NCI-H146 (cell line): ENCODE data around the gene GBF1.

Experiments used
- DNase-seq: peaks from one replicate; lab custom pipeline; 2025; lab: John Stamatoyannopoulos, UW

Gene GBF1

DNA sequence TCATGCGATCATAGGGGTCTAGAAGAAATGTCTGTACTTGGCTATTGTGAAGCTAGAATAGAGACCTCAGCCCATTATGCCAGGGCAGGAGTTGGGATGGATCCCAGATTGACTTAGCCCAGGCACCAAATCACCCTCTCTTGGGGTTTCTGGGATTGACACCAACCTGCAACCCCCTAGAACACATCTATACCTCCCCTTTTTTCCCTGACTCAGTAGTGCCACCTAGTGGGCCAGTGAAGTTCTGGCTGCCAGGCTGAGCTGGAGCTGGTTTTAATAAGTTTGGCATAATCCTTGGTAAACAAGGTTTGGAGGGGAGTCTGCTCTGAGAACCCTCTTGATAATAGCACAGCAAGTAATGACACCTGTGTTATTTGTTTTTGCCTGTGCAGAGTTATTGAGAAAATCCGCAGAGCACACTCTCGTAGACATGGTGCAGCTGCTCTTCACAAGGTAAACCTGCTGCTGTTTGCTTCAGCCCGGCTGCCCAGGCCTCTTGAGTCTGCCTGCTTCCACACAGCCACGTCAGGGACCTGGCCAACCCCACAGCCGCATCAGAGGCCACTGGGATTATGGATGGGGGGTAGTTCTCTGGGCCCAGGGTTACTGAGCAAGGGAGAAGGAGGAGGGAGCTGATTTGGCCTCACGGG is 106.9 kb downstream of the GBF1 start:
- peak; percentile 78 for DNase-seq

DNA sequence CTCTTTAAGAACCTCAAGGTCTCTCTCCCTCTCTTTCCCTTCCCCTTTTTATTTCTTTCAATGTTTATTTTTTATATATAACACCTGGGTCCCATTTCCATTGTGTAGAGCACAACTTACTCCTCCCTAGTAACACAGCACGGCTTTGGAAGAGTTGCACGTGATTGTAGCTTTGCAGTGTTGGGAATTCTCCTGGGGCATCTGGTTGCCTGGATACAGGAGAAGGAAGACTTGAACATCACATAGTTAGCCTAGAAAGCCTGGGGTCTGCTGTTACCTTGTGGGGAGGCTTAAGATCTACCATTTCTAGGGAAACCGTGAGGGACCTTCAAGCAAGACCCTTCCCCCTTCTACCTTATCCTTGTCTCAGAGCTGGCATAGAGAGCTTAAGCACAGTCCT is 109.1 kb downstream of the GBF1 start:
- DNase-seq = no peak

DNA sequence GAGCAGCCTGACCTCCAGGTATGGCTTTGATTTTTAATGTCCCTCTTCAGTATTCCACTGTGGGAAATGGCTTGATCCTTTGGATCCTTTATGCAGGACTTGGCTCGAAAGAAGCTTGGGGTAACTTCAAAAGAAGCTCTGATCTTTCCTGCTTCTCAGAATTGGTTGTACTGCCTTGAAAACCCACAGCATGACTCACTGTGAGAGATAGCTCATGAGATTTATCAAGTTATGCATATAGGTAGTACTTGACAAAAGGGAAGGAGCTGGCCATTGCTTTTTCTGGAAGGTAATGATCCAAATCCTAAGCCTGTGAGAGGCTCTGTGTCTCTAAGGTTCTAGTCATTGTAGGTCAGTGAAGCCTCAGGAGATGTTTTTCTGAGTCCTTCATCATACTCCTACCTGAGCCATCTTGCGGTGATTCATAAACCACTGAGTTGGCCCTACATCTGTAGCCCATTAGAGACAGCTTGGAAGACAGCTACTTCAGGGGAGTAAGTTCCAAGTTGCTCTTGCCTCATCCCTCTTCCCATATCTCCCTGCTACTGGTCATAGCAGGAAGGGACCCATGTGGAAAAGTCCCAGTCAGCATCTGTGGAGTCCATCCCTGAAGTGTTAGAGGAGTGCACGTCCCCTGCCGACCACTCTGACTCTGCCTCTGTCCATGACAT is 113.5 kb downstream of the GBF1 start:
- no peak for DNase-seq

DNA sequence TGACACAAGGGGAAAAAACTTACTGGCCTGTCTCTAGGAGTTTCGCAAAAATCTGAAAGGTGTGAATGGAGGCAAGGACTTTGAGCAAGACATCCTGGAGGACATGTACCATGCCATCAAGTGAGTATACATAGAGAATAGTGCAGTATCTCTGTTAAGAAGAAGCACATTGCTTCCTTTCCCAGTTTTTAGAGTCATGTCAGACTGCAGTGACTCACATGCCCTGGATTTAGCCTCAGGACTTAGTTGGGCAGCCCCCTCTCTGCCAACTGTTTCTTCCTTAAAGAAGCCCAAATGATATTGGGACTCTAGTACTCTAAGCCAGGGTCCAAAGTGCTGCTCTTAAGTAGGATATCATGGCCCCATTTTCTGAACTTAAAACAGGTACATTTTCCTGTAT is 122.1 kb downstream of the GBF1 start:
- no peak for DNase-seq

DNA sequence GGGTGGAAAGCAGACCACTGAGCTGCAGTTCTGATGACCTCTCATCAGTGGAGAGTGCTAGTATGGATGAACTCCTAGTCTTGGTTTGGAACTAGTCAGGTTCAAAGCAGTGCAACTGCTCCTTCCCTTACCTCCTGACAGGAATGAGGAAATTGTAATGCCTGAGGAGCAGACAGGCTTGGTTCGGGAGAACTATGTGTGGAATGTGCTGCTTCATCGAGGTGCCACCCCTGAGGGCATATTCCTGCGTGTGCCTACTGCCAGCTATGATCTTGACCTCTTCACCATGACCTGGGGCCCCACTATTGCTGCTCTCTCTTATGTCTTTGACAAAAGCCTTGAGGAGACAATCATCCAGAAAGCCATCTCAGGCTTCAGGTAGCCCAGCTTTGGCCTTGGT is 122.7 kb downstream of the GBF1 start:
- no peak for DNase-seq

DNA sequence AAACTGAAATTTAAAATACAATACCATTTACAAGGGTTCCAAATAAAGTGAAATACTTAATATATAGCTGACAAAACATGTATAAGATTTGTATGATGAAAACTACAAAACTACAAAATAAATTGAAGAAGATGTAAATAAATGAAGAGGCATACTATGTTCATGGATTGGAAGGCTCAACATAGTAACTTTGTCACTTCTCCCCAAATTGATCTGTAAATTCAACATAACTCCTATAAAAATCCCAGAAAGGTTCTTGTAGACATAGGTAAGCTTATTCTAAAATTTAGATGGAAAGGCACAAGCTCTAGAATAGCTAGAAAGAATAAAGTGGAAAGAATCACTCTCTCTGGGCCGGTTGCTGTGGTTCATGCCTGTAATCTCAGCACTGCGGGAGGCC is 126.0 kb downstream of the GBF1 start:
- no peak for DNase-seq

DNA sequence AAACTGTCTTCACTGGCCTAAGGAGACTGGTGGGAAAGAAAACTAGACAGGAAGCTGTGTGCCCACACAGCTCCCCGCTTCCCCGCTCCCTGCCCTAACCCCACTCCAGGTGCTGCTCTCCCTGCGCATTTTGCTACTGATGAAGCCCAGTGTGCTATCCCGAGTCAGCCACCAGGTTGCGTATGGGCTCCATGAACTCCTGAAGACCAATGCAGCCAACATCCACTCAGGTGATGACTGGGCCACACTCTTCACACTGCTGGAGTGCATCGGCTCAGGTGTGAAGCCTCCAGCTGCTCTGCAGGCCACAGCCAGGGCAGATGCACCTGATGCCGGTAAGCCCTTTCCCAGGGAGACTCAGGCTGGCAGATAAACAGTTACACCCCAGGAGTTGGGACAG is 129.9 kb downstream of the GBF1 start:
- no peak for DNase-seq

DNA sequence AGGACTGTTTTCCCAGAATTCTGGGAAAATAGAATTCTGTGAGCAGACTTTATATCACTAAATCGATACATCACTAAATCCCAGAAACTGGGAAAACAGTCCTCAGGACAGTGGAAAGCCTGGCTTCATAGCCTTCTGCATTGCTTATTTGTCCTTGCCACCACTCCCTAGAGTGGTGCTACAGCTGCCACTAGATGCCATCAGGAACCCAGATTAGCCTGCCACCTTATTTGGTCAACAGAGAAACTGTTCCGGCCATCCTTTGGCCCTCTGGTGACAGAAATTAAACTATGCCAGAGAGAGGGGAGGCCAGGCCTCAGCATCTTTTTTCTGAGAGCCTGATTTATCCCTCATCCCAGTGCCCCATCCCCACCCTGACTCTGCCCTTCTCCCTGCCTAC is 130.5 kb downstream of the GBF1 start:
- DNase-seq = no peak

DNA sequence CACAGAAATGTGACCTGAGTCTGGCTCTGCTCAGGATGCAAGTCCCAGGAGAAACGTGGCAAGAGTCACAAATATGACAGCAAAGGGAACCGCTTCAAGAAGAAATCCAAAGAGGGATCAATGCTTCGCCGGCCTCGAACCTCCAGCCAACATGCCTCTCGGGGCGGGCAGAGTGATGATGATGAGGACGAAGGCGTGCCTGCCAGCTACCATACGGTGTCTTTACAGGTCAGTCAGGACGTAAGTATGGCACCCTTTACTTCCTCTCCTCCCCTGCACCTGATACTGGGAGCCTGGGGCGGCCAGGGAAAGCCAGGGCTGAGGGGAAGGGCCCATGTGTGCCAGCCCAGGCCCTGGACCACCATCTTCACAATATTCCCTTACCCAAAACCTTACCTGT is 131.6 kb downstream of the GBF1 start:
- DNase-seq = no peak

DNA sequence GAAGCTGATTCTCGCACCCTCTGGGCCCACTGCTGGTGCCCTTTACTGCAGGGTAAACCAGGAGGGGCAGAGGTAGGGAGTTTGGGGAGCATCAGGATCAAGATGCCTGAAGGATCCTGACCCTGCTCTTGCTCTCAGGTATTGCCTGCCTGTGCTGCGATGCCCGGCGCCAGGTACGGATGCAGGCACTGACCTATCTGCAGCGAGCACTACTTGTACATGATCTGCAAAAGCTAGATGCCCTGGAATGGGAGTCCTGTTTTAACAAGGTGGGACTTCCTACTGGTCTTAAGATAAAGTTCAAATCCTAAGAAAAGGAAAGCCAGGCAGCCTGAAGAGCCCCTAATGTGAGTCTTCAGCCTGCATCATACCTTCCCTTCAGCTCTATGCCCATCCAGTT is 134.1 kb downstream of the GBF1 start:
- no peak for DNase-seq

DNA sequence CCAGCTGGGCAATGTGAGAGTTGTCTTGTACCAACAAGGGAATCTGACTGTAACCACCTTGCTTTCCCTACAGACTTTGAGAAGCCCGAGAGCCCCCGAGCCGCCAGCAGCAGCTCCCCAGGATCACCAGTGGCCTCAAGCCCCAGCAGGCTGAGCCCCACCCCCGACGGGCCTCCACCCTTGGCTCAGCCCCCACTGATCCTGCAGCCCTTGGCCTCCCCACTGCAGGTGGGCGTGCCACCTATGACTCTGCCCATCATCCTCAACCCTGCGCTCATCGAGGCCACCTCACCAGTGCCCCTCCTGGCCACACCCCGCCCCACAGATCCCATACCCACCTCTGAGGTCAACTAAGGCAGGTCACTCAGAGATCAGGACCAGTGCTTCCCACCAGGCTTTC is 136.7 kb downstream of the GBF1 start:
- no peak for DNase-seq

DNA sequence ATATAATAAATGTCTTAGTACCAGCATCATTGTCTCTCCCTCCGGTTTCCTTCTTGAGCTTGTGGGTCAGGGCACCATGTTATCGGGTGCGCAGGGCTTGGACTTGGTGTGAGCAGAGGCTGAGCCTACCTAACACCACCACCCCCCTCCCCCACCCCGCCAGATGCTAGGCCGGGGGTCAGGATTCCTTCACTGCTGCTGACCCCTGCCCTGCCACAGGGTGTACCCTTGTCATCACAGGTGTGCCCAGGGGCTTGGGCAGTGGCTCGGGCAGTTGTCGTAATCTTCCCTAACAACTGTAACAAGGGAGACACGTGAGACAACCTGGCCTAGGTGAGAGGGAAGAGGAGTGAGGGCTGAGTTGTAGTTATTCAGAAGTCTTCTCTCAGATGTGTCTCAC is 137.5 kb downstream of the GBF1 start:
- no peak for DNase-seq

DNA sequence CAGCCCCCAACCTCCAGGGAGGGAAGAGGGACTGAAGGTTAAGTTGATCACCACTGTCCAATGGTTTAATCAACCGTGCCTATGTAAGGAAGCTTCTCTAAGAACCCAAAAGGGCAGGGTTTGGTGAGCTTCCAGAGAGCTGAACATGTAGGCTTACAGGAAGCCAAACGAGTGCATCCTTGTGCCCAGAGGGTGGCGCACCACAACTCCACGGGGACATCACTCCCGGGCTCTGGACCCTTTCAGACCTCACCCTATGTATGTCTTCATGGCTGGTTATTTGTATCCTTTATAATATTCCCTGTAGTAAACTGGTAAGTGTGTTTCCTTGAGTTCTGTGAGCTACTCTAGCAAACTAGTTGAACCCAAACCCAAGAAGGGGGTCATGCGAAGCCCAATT is 138.7 kb downstream of the GBF1 start:
- DNase-seq = no peak

DNA sequence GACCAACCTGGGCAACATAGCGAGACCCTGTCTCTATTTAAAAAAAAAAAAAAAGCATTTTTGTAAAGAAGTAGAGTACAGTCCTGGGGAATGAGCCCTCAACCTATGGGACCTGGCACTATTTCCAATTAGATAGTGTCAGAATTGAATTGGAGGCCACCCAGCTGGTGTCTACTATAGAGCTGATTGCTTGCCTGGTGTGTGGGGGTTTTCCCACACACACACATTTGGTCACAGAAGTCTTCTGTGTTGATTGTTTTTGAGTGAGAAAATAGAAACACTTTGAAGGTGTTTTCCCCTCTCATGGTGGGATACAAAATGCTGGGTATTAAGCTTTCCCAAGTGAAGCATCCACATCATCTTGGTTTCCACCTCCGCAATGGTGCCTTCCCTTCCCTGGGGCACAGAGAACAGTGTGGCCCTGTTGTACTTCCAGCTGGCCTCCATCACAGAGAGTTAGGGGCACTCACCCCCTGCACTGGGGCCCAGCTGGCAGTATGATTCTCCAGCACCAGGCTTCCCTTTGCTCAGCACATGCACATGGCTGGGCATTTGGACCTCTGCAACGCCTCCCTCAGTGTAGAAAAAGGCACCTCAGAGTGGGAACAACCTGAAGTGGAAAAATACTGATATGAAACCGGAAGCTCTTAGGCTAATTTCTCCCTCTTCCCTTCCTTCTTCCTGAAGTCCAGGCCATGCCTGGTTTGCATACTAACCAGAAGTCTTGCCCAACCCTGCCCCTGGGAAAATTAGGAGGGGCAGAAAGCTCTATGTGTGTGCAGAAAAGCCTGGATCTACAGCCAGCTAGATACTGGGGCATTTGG is 139.5 kb downstream of the GBF1 start:
- DNase-seq = no peak

DNA sequence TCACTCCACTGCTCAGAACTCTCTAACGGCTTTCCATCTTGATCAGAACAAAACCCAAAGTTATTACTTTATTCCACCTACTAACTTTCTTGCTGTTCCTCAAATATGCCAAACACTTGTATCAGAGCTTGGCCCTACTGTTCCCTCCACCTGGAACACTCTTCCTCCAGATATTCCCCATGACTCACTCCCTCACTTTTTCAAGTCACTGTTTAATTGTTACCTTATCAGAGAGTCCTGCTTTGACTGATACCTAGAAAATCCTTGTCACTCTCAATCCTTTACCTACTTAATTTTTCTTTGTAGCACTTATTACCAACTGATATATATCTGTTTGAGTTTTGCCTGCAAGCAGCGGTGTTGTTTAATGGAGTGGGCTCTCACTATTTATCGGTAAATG is 144.6 kb downstream of the GBF1 start:
- no peak for DNase-seq

DNA sequence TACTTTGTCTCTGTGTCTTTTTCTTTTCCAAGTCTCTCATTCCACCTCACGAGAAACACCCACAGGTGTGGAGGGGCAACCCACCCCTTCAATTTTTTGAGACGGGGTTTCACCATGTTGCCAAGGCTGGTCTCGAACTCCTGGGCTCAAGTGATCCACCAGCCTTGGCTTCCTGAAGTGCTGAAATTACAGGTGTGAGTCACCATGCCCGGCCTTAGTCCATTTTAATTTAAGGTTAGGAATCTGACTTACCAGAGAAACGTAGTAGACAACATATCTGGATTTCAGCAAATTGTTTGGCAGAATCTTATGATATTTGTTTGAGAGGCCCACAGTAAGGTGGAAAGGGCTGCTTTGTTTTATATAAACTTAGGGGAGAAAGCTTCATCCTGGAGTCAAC is 147.0 kb downstream of the GBF1 start:
- no peak for DNase-seq

DNA sequence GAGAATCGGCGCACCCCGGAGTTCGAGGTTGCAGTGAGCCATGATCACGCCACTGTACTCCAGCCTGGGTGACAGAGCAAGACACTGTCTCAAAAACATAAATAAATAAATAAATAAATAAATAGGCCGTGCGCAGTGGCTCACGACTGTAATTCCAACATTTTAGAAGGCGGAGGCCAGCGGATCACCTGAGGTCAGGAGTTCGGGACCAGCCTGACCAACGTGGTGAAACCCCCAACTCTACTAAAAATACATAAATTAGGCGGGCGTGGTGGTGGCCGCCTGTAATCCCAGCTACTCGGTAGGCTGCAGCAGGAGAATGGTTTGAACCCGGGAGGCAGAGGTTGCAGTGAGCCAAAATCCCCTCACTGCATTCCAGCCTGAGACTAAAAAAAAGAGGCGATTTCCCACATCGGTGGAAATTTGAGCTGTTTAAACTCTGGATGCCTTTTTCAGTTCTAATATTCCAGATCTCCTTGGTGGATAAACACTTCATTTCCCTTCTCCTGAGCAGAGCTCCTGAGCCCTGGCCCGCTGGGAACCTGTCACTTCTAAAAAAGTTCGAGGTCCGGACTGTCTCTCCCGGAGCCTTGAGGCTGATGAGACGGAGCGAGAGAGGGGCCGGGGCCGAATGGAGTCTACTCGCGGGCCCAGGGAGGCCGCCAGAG is 148.2 kb downstream of the GBF1 start:
- no peak for DNase-seq

DNA sequence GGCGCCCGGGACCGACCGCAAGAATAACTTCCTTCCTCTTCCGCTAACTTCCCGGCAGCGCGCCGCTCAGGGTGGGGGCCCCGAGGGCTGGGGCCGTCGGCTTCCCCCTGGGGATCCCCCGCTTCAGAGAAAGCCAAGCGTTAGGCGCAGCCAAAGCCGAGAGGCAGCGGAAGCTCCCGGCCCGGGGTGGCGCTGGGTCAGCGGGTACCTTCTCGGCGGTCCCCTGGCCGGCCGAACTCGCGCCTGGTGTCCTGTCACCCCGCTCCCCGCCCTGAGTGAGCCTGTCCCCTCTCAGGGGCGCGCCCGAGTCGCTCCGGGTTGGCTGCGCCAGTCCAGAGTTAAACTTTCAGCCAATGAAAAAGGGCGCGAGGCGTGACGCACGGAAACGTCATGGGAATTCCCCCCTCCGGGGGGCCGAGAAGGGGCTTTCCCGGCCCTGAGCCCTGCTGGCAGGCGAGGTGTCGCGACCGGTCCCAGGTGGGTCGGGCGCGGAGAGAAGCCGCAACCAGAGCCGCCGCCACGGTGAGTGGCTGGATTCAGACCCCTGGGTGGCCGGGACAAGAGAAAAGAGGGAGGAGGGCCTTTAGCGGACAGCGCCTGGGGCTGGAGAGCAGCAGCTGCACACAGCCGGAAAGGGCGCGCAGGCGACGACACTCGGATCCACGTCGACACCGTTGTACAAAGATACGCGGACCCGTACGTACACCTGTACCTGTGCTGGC is 148.9 kb downstream of the GBF1 start:
- peak; percentile 79 for DNase-seq

DNA sequence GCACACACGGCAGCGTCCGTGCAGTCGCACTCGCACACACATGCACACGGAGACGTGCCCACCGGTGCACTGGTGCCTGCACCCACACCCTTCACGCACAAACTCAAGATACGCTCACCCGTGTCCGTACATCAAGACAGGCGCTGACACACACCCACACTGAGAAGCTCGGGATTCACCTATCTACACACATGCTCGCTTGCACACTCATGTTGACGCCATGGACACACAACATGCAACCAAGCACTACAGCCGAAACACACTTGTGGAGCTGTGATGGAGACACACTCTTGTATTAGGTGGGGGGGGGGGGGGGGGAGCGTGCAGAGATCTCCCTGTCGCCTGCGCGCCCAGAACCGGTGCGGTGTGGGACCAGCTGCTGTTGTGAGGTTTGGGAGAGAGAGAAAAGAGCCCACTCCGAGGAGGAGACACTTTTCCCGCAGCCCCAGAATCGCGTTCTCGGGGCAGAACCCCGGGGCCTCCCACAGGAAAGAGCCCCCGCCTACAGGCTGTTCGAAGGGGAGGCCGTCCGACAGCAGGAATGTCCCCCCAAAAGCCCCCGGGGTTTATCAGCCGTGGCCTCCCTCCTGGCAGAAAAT is 149.6 kb downstream of the GBF1 start:
- peak; percentile 47 for DNase-seq

DNA sequence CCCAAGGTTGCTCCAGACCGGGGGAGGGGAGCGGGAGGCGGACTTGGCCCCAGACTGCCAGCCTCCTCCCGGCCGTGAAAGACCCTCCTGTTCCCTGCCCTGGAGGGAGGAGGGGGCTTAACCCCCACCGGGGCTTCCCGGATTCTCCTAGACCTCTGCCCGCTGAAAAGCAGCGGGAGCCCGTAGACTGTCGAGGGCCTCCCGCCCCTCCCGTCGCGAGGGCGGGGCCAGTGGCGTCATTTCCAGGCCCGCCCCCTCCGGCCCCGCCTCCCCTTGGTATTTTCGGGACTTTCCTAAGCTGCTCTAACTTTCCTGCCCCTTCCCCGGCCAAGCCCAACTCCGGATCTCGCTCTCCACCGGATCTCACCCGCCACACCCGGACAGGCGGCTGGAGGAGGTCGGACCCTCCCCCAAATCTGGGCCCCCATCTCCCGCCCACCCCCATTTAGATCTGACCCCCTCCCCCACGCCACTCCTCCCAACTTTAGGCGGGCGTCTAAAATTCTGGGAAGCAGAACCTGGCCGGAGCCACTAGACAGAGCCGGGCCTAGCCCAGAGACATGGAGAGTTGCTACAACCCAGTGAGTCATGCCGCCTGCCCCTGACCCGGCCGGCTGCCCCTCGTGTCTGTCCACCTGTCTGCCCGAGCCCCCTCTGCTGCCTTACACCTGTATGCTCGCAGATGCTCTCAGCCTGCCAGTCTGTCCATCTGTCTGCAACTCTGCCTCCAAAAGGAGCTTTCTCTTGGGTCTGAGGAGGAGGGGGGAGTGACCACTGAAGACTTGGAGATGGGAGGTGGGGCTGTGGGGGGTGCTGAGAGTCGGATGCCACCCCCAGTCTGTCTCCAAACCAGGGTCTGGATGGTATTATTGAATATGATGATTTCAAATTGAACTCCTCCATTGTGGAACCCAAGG is 150.3 kb downstream of the GBF1 start, which contains the start of gene NFKB2:
NFKB2 (plus strand) TSS at position 306 of the 917 bp plus-strand sequence; CDS start at position 561, 255 bp downstream.
- DNase-seq = peak; percentile 67

DNA sequence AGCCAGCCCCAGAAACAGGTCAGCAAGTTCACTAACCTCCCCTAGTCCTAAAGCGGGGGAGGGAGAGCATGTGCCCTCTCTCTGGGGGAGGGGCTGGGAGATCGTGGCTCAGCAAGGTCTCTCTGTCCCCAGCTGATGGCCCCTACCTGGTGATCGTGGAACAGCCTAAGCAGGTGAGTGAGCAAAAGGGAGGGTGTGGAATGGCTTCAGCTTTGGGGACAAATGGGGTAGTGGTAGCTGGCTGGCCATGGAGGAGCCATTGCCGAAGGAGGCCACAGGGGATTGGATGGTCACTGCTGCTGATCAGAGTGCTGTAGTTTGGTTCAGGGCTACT is 151.0 kb downstream of the GBF1 start:
- no peak for DNase-seq
